ENCODE measurements around the gene PMM2. TPM values are rescaled to one million over a fixed set of nuclear protein-coding genes. Genes with fewer than 3 reads are reported as not detected.

PMM2 gene
- total RNA-seq, 4 donors from 2014 or later, result 26.2 to 114 (median 58.5) TPM

GRCh38 chr16:8866118-8866883 lies 68.7 kb downstream of the PMM2 start:
- intact Hi-C loops (cut with DNase I; ENCODE audit: low total_unique reads), result no loop called here
- DNase-seq, result peak; percentile 54
- WGBS, 2 donors (ENCODE audit: low coverage in 1 of 2), result 35 to 40% methylated on average over 6 to 30 of the region's 30 CpGs
- in situ Hi-C loops (cut with MboI; ENCODE audit: low pct_ligation_motif_present in 1 of 4, low pct_unique_long_range_greater_than_20kb in 1 of 4, low sequenced_read_pairs in 3 of 4), result no loop called here
- Histone ChIP-seq H3K4me3 (peak overlapping the region; percentile 20 to 85 (median 56)), H3K27me3 (no peaks in the 10 kb centered on the region), H3K36me3 (no peaks in the 10 kb centered on the region), H3K27ac (peak overlapping the region; percentile 92 to 96 (median 94)), H3K4me1 (peaks cover 38 to 83% (median 57%) of the 10 kb centered on the region in 4 donors), H3K9me3 (no peaks in the 10 kb centered on the region)
- TF ChIP-seq POLR2A (IDR thresholded peaks at IDR 0.05), result no peak
- no peak for TF ChIP-seq CTCF (IDR thresholded peaks at IDR 0.05)
- peak in 1 of 3 donors; percentile 48 for TF ChIP-seq POLR2AphosphoS5 (IDR thresholded peaks at IDR 0.05)
- no peak for TF ChIP-seq EP300 (IDR thresholded peaks at IDR 0.05; ENCODE audit: low read depth)

DNA sequence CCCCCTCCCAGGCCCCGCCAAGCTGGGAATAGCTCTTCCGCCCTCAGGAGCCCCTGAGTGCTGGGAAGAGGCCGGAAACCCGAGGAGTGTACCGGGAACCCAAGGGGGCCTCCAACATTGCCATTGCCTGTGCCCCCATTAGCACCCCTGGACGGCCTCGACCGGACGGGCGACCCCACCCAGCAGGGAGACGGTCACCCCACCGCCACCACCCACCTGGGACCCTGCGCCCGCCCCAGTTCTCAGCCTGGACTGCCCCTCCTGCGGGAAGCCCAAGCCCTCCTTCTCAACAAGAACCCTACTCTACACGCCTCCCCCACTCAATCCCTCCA lies 69.2 kb downstream of the PMM2 start:
- DNase-seq, result no peak
- Histone ChIP-seq H3K4me1 (peaks cover 38 to 79% (median 55%) of the 10 kb centered on the region in 4 donors), H3K27ac (peak overlapping the region; percentile 92 to 96 (median 94)), H3K36me3 (no peaks in the 10 kb centered on the region), H3K4me3 (peak overlapping the region; percentile 54 to 85 (median 58)), H3K27me3 (no peaks in the 10 kb centered on the region), H3K9me3 (no peaks in the 10 kb centered on the region)
- TF ChIP-seq POLR2A (IDR thresholded peaks at IDR 0.05), result no peak
- no peak for TF ChIP-seq CTCF (IDR thresholded peaks at IDR 0.05)
- TF ChIP-seq POLR2AphosphoS5 (IDR thresholded peaks at IDR 0.05), result no peak
- no peak for TF ChIP-seq EP300 (IDR thresholded peaks at IDR 0.05; ENCODE audit: low read depth)
- 18% methylated on average over 14 of the region's 16 CpGs; no CpG with 5 or more reads in 1 of the 2 donors for WGBS, 2 donors (ENCODE audit: low coverage in 1 of 2)
- intact Hi-C loops (cut with DNase I; ENCODE audit: low total_unique reads) (no loop called here), in situ Hi-C loops (cut with MboI; ENCODE audit: low pct_ligation_motif_present in 1 of 4, low pct_unique_long_range_greater_than_20kb in 1 of 4, low sequenced_read_pairs in 3 of 4) (no loop called here)

GRCh38 chr16:8867216-8867931 lies 69.7 kb downstream of the PMM2 start:
- Histone ChIP-seq H3K4me1 (peaks cover 38 to 74% (median 53%) of the 10 kb centered on the region in 4 donors), H3K9me3 (no peaks in the 10 kb centered on the region), H3K27ac (peak overlapping the region; percentile 92 to 96 (median 94)), H3K27me3 (no peaks in the 10 kb centered on the region), H3K36me3 (no peaks in the 10 kb centered on the region), H3K4me3 (peak overlapping the region; percentile 54 to 85 (median 58))
- 1 to 4% methylated on average over 14 to 26 of the region's 35 CpGs for WGBS, 2 donors (ENCODE audit: low coverage in 1 of 2)
- TF ChIP-seq EP300 (IDR thresholded peaks at IDR 0.05; ENCODE audit: low read depth), result no peak
- peak in 1 of 5 experiments; percentile 10 for TF ChIP-seq CTCF (IDR thresholded peaks at IDR 0.05)
- TF ChIP-seq POLR2AphosphoS5 (IDR thresholded peaks at IDR 0.05), result no peak
- peak; percentile 73 for DNase-seq
- in situ Hi-C loops (cut with MboI; ENCODE audit: low pct_ligation_motif_present in 1 of 4, low pct_unique_long_range_greater_than_20kb in 1 of 4, low sequenced_read_pairs in 3 of 4), result no loop called here
- intact Hi-C loops (cut with DNase I; ENCODE audit: low total_unique reads), result no loop called here

DNA sequence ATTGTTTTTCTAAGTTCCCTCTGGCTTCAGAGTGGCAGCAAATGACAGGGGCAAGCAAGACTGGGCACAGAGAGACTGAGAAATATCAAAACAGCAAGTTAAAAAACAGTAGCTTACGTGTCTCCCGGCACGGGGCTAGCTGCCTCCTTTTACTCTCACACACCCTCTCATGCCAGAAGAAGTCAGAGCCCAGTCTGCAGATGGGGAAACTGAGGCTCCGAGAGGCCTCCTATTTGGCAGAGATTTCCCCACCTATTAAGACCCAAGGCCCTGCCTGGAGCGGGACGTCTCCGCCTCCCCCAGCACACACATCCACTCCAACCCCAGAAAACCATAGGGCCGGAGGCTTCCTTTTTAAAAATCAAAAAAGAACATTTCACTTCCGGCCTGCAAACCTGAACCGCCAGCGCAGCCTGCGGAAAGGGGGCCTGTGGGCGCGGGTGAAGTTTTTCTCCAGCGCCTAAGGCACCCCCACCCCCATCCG lies 70.3 kb downstream of the PMM2 start:
- Histone ChIP-seq H3K27me3 (no peaks in the 10 kb centered on the region), H3K9me3 (no peaks in the 10 kb centered on the region), H3K4me1 (peaks cover 38 to 68% (median 51%) of the 10 kb centered on the region in 4 donors), H3K27ac (peak overlapping the region; percentile 92 to 96 (median 94)), H3K4me3 (peak overlapping the region; percentile 54 to 85 (median 58)), H3K36me3 (no peaks in the 10 kb centered on the region)
- TF ChIP-seq CTCF (IDR thresholded peaks at IDR 0.05) (no peak), POLR2A (IDR thresholded peaks at IDR 0.05) (no peak), EP300 (IDR thresholded peaks at IDR 0.05; ENCODE audit: low read depth) (no peak), POLR2AphosphoS5 (IDR thresholded peaks at IDR 0.05) (no peak)
- no peak for DNase-seq
- intact Hi-C loops (cut with DNase I; ENCODE audit: low total_unique reads) (no loop called here), in situ Hi-C loops (cut with MboI; ENCODE audit: low pct_ligation_motif_present in 1 of 4, low pct_unique_long_range_greater_than_20kb in 1 of 4, low sequenced_read_pairs in 3 of 4) (no loop called here)
- 0% methylated on average over 16 of the region's 16 CpGs; no CpG with 5 or more reads in 1 of the 2 donors for WGBS, 2 donors (ENCODE audit: low coverage in 1 of 2)

Measured in transverse colon (tissue), 4 donors.